GM23338 (cell line): ENCODE measurements around the gene CNTNAP2. TPM values are rescaled to one million over a fixed set of nuclear protein-coding genes. Genes with fewer than 3 reads are reported as not detected.

Experiments
- ATAC-seq: fragments of 200-7000 bp; cut with Tn5 transposase; 3 replicates; pipeline ENCODE4 v1.9.1; 2020
- DNase-seq: peaks from one replicate; pipeline ENCODE4 v3.0.0-alpha.2; 2015; ENCODE audit warnings: low spot score
- H2AFZ ChIP-seq: fragments of 200-600 bp; sonication (generic); 2 replicates; pipeline ENCODE4 v1.8.0; 2016; ENCODE audit warnings: antibody characterized with exemption, mild to moderate bottlenecking, moderate library complexity
- H3F3A ChIP-seq: fragments of 200-600 bp; sonication (generic); replicated peaks from 2 replicates; pipeline ENCODE4 v1.8.0; 2017; ENCODE audit warnings: antibody characterized with exemption, mixed run types, low read depth
- H3K27ac ChIP-seq: fragments of 200-600 bp; sonication (generic); 2 replicates; pipeline ENCODE4 v1.6.1; 2016; ENCODE audit warnings: low read depth
- H3K27me3 ChIP-seq: fragments of 200-600 bp; sonication (generic); 2 replicates; pipeline ENCODE4 v1.8.0; 2016; ENCODE audit warnings: mild to moderate bottlenecking, mixed run types, moderate library complexity; ENCODE audit not compliant: insufficient read depth
- H3K36me3 ChIP-seq: fragments of 200-600 bp; sonication (generic); 2 replicates; pipeline ENCODE4 v1.8.0; 2016; ENCODE audit warnings: mild to moderate bottlenecking; ENCODE audit not compliant: insufficient read depth
- H3K4me1 ChIP-seq: fragments of 200-600 bp; sonication (generic); 2 replicates; pipeline ENCODE4 v1.8.0; 2016; ENCODE audit warnings: mild to moderate bottlenecking, moderate library complexity; ENCODE audit not compliant: insufficient read depth
- H3K4me2 ChIP-seq: fragments of 200-600 bp; sonication (generic); 2 replicates; pipeline ENCODE4 v1.7.1; 2017; ENCODE audit warnings: mixed run types
- H3K4me3 ChIP-seq: fragments of 200-600 bp; sonication (generic); 2 replicates; pipeline ENCODE4 v1.6.1; 2016; ENCODE audit warnings: mixed run types
- H3K79me2 ChIP-seq: fragments of 200-600 bp; sonication (generic); replicated peaks from 2 replicates; pipeline ENCODE4 v1.8.0; 2017; ENCODE audit warnings: mild to moderate bottlenecking; ENCODE audit not compliant: insufficient read depth
- H3K9me2 ChIP-seq: fragments of 200-600 bp; sonication (generic); 2 replicates; pipeline ENCODE4 v1.8.0; 2017; ENCODE audit not compliant: insufficient read depth
- H4K20me1 ChIP-seq: fragments of 200-600 bp; sonication (generic); replicated peaks from 2 replicates; pipeline ENCODE4 v1.8.0; 2017; ENCODE audit warnings: mild to moderate bottlenecking; ENCODE audit not compliant: insufficient read depth
- H3K27ac Mint-ChIP-seq: 2 replicates; pipeline ENCODE4 v1.8.0; 2020; ENCODE audit warnings: inconsistent platforms, mild to moderate bottlenecking, moderate library complexity, mixed read lengths
- H3K27me3 Mint-ChIP-seq: 3 replicates; pipeline ENCODE4 v1.8.0; 2022; ENCODE audit warnings: low read depth, mild to moderate bottlenecking, moderate library complexity, mixed read lengths, inconsistent platforms; ENCODE audit not compliant: insufficient read depth, poor library complexity
- H3K36me3 Mint-ChIP-seq: 3 replicates; pipeline ENCODE4 v1.8.0; 2021; ENCODE audit warnings: low read depth, mild to moderate bottlenecking, inconsistent platforms, moderate library complexity, mixed read lengths
- H3K4me1 Mint-ChIP-seq: 3 replicates; pipeline ENCODE4 v1.8.0; 2020; ENCODE audit warnings: mild to moderate bottlenecking, inconsistent platforms, mixed read lengths
- H3K4me3 Mint-ChIP-seq: 3 replicates; pipeline ENCODE4 v1.8.0; 2021; ENCODE audit warnings: moderate library complexity, mild to moderate bottlenecking, inconsistent platforms, mixed read lengths
- H3K9me3 Mint-ChIP-seq: 3 replicates; pipeline ENCODE4 v1.8.0; 2020; ENCODE audit warnings: moderate library complexity, mild to moderate bottlenecking, inconsistent platforms, mixed read lengths
- CREB1 ChIP-seq: fragments of 250-450 bp; sonication (Bioruptor Pico); IDR thresholded peaks from 2 replicates; pipeline ENCODE4 v1.5.0; 2020; ENCODE audit warnings: low read depth, mild to moderate bottlenecking, moderate library complexity
- CTCF ChIP-seq, 2 experiments: fragments of 200-600 bp in 1 of 2; sonication (generic) in 1 of 2; conservative IDR thresholded peaks; 2 replicates each; pipeline versions ENCODE4 v1.5.1 to v1.6.1; 2016 to 2017; ENCODE audit warnings: antibody characterized with exemption in 2 of 2, low read depth in 2 of 2, mild to moderate bottlenecking in 2 of 2, moderate library complexity in 1 of 2
- ETS1 ChIP-seq: IDR thresholded peaks from 2 replicates; pipeline ENCODE4 v1.6.1; 2016; ENCODE audit warnings: antibody characterized with exemption
- EZH2 ChIP-seq: fragments of 200-600 bp; sonication (generic); IDR thresholded peaks from one replicate; pipeline ENCODE4 v1.8.0; 2017; ENCODE audit warnings: antibody characterized with exemption, mild to moderate bottlenecking, low read depth; ENCODE audit not compliant: unreplicated experiment
- EZH2phosphoT487 ChIP-seq: fragments of 200-600 bp; sonication (generic); IDR thresholded peaks from one replicate; pipeline ENCODE4 v1.8.1; 2018; ENCODE audit warnings: antibody characterized with exemption; ENCODE audit not compliant: unreplicated experiment
- JUNB ChIP-seq: IDR thresholded peaks from one replicate; pipeline ENCODE4 v1.6.1; 2016; ENCODE audit warnings: antibody characterized with exemption; ENCODE audit not compliant: unreplicated experiment
- NANOG ChIP-seq: IDR thresholded peaks from 2 replicates; pipeline ENCODE4 v1.6.1; 2016; ENCODE audit warnings: antibody characterized with exemption, borderline replicate concordance
- POLR2AphosphoS5 ChIP-seq: IDR thresholded peaks from 2 replicates; pipeline ENCODE4 v1.6.1; 2016; ENCODE audit warnings: antibody characterized with exemption, low read depth
- REST ChIP-seq: IDR thresholded peaks from one replicate; pipeline ENCODE4 v1.6.1; 2018; ENCODE audit warnings: antibody characterized with exemption; ENCODE audit not compliant: unreplicated experiment
- STAT1 ChIP-seq: IDR thresholded peaks from one replicate; pipeline ENCODE4 v1.6.1; 2016; ENCODE audit warnings: antibody characterized with exemption; ENCODE audit not compliant: unreplicated experiment
- ZNF114 ChIP-seq: fragments of 250-450 bp; sonication (Bioruptor Pico); IDR thresholded peaks from 2 replicates; pipeline ENCODE4 v1.5.0; 2020; ENCODE audit warnings: mild to moderate bottlenecking, moderate library complexity
- ZNF331 ChIP-seq: fragments of 250-450 bp; sonication (Bioruptor Pico); IDR thresholded peaks from 2 replicates; pipeline ENCODE4 v1.5.0; 2020; ENCODE audit warnings: low read depth, mild to moderate bottlenecking, moderate library complexity
- polyA plus RNA-seq: library from polyadenylated mRNA; unstranded; fragments of >200 nt; fragmentation: Nextera tagmentation; extraction: Ambion mirVana; gene quantifications from 2 replicates; pipeline ENCODE4 v1.2.1, GENCODE V29; 2016
- total RNA-seq: library from RNA; depleted of rRNA; stranded (reverse); fragments of >200 nt; shearing (Covaris generic); gene quantifications from 2 replicates; pipeline ENCODE4 v1.2.3, GENCODE V29; 2014
- TF ChIP-seq, protein P1 (sequence below): fragments of 250-450 bp; sonication (Bioruptor Pico); IDR thresholded peaks from 2 replicates; pipeline ENCODE4 v1.5.0; 2020; ENCODE audit warnings: mild to moderate bottlenecking, moderate library complexity

Gene CNTNAP2
- total and polyA plus RNA-seq, 2 experiments from 2014 or later: 38.2 to 61.3 TPM

DNA sequence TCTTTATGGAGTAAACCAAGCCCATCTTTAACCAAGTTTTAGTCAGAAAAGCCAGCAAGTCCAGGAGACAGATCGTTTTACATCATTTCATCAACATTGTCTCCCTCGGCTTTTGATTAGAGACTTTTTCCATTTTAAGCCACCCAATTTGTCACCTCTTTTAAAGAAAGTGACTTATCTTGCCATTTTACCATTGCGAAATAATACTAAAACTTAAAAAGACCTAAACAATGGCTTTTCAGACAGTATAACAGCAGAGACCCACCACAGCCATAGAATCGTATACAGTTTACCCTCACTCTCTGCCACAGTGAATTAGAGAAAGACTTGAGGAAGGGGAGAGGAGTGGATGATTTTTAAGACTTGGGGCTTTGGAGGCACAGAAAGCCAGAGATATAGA, 2114.3 kb downstream of the CNTNAP2 start:
- H3K4me3 Mint-ChIP-seq: no peak overlapping the region
- ATAC-seq: no peak

More for the DNA sequence above, 2114.3 kb downstream of the CNTNAP2 start:
- Histone ChIP-seq H2AFZ (no peak overlapping the region), H3K27me3 (no peaks in the 10 kb centered on the region), H3K4me3 (no peak overlapping the region), H3K27ac (no peak overlapping the region), H3F3A (no peaks in the 10 kb centered on the region), H3K4me1 (no peaks in the 10 kb centered on the region), H3K36me3 (no peaks in the 10 kb centered on the region), H3K9me2 (no peaks in the 10 kb centered on the region), H4K20me1 (no peaks in the 10 kb centered on the region), H3K4me2 (no peak overlapping the region), H3K79me2 (no peaks in the 10 kb centered on the region)
- H3K27me3 Mint-ChIP-seq: peaks cover 1% of the 10 kb centered on the region
- H3K4me1 Mint-ChIP-seq: peaks cover 2% of the 10 kb centered on the region; the same call in 1 of the 3 replicates
- peaks cover 13% of the 10 kb centered on the region; the same call in 2 of the 3 replicates for H3K9me3 Mint-ChIP-seq
- no peak for DNase-seq
- H3K27ac Mint-ChIP-seq: no peak overlapping the region
- H3K36me3 Mint-ChIP-seq: no peaks in the 10 kb centered on the region
- TF ChIP-seq CTCF (conservative IDR thresholded peaks at IDR 0.05; ENCODE audit: low read depth in 2 of 2) (no peak), NANOG (no peak), ZNF331 (CRISPR knock-in tag) (no peak), POLR2AphosphoS5 (no peak), EZH2phosphoT487 (no peak), ETS1 (no peak), REST (no peak), STAT1 (no peak), ZNF114 (no peak), EZH2 (no peak), CREB1 (CRISPR knock-in tag) (no peak), JUNB (no peak)
- TF ChIP-seq, protein P1, sequence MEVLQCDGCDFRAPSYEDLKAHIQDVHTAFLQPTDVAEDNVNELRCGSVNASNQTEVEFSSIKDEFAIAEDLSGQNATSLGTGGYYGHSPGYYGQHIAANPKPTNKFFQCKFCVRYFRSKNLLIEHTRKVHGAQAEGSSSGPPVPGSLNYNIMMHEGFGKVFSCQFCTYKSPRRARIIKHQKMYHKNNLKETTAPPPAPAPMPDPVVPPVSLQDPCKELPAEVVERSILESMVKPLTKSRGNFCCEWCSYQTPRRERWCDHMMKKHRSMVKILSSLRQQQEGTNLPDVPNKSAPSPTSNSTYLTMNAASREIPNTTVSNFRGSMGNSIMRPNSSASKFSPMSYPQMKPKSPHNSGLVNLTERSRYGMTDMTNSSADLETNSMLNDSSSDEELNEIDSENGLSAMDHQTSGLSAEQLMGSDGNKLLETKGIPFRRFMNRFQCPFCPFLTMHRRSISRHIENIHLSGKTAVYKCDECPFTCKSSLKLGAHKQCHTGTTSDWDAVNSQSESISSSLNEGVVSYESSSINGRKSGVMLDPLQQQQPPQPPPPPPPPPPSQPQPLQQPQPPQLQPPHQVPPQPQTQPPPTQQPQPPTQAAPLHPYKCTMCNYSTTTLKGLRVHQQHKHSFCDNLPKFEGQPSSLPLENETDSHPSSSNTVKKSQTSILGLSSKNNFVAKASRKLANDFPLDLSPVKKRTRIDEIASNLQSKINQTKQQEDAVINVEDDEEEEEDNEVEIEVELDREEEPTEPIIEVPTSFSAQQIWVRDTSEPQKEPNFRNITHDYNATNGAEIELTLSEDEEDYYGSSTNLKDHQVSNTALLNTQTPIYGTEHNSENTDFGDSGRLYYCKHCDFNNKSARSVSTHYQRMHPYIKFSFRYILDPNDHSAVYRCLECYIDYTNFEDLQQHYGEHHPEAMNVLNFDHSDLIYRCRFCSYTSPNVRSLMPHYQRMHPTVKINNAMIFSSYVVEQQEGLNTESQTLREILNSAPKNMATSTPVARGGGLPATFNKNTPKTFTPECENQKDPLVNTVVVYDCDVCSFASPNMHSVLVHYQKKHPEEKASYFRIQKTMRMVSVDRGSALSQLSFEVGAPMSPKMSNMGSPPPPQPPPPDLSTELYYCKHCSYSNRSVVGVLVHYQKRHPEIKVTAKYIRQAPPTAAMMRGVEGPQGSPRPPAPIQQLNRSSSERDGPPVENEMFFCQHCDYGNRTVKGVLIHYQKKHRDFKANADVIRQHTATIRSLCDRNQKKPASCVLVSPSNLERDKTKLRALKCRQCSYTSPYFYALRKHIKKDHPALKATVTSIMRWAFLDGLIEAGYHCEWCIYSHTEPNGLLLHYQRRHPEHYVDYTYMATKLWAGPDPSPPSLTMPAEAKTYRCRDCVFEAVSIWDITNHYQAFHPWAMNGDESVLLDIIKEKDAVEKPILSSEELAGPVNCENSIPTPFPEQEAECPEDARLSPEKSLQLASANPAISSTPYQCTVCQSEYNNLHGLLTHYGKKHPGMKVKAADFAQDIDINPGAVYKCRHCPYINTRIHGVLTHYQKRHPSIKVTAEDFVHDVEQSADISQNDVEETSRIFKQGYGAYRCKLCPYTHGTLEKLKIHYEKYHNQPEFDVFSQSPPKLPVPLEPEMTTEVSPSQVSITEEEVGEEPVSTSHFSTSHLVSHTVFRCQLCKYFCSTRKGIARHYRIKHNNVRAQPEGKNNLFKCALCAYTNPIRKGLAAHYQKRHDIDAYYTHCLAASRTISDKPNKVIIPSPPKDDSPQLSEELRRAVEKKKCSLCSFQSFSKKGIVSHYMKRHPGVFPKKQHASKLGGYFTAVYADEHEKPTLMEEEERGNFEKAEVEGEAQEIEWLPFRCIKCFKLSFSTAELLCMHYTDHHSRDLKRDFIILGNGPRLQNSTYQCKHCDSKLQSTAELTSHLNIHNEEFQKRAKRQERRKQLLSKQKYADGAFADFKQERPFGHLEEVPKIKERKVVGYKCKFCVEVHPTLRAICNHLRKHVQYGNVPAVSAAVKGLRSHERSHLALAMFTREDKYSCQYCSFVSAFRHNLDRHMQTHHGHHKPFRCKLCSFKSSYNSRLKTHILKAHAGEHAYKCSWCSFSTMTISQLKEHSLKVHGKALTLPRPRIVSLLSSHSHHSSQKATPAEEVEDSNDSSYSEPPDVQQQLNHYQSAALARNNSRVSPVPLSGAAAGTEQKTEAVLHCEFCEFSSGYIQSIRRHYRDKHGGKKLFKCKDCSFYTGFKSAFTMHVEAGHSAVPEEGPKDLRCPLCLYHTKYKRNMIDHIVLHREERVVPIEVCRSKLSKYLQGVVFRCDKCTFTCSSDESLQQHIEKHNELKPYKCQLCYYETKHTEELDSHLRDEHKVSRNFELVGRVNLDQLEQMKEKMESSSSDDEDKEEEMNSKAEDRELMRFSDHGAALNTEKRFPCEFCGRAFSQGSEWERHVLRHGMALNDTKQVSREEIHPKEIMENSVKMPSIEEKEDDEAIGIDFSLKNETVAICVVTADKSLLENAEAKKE (CRISPR knock-in tag): no peak
